GM12891 (cell line): ENCODE data around the gene FAM167B.

Source experiments
- DNase-seq: peaks from one replicate; pipeline ENCODE4 v3.0.0; 2011; ENCODE audit warnings: low spot score; ENCODE audit not compliant: insufficient read length
- FAIRE-seq: peaks from 2 replicates; lab custom pipeline; 2011; peaks lifted over from hg19 to GRCh38; lab: Jason Lieb, UNC
- PAX5 ChIP-seq: IDR thresholded peaks from 2 replicates; pipeline ENCODE4 v1.6.1; 2011; ENCODE audit warnings: low read length, moderate library complexity, mild to moderate bottlenecking; ENCODE audit not compliant: insufficient read depth, severe bottlenecking
- POLR2A ChIP-seq: IDR thresholded peaks from 2 replicates; pipeline ENCODE4 v1.6.1; 2011; ENCODE audit warnings: low read depth, low read length, control low read depth
- POLR2AphosphoS5 ChIP-seq: IDR thresholded peaks from 2 replicates; pipeline ENCODE4 v1.6.1; 2011; ENCODE audit warnings: low read depth, low read length, control low read depth
- POU2F2 ChIP-seq: IDR thresholded peaks from 2 replicates; pipeline ENCODE4 v1.6.1; 2011; ENCODE audit warnings: low read depth, mild to moderate bottlenecking, control low read depth, low read length, moderate library complexity
- SPI1 ChIP-seq: IDR thresholded peaks from 2 replicates; pipeline ENCODE4 v1.6.1; 2011; ENCODE audit warnings: low read depth, low read length, control low read depth
- TAF1 ChIP-seq: IDR thresholded peaks from 2 replicates; pipeline ENCODE4 v1.6.1; 2011; ENCODE audit warnings: low read depth, low read length, control low read depth

The FAM167B gene

DNA sequence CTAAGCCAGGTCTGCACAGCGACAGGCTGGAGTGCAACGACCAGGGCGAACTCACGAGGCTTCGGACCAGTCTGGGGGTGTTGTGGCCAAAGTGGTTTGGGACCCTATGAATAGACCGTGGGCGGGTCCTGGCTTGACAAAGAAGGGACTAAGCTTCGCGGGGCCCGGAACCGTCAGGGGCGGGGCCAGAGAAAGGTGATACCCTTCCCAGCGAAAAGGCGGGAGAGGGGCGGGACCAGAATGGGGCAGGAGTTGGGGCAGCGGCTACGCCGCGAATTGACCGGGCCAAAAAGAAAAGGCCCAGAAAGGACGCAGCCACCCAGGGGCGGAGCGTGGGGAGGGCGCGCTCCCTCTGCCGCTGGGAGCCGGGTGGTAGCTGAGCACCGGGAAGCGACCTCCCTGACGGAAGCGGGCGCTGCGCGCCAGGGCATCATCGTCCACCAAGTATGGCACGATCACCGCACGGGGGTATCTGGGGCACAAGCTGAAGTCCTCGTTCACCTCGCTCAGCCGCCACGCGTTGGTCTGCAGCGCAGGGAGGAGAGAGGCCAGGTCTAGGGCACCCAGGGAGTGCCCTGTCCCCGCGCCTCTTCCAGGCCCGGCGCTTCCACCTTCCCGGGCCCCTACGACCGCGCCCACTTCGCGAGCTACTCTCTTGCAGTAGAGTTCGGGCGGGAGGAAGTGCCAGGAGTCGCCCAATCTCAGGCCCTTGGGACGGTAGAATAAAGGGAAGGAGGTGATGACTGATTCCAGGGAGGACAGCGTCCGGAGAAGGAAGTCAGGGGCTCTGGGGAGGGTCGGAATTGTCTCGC lies 6.7 kb upstream of the FAM167B start:
- FAIRE-seq (peak; percentile 82), DNase-seq (no peak)
- TF ChIP-seq POU2F2 (no peak), POLR2AphosphoS5 (no peak), SPI1 (0 out of 2 replicates have a peak, but pooled peaks have one; percentile 33)

GRCh38 chr1:32241001-32241763 lies 5.8 kb upstream of the FAM167B start:
- TF ChIP-seq POU2F2 (no peak), PAX5 (peak; percentile 40), POLR2AphosphoS5 (no peak), TAF1 (no peak), SPI1 (no peak), POLR2A (no peak)
- FAIRE-seq = peak; percentile 58
- peak; percentile 57 for DNase-seq

- FAIRE-seq (no peak), DNase-seq (no peak)
- TF ChIP-seq SPI1 (peak; percentile 57), PAX5 (no peak)
Observed at GRCh38 chr1:32242341-32242851, 4.6 kb upstream of the FAM167B start.

- TF ChIP-seq POLR2A (no peak), PAX5 (no peak), POLR2AphosphoS5 (no peak), SPI1 (no peak), TAF1 (no peak), POU2F2 (no peak)
- FAIRE-seq (no peak), DNase-seq (no peak)
Observed at GRCh38 chr1:32247452-32247851, 430 bp downstream of the FAM167B start.

DNA sequence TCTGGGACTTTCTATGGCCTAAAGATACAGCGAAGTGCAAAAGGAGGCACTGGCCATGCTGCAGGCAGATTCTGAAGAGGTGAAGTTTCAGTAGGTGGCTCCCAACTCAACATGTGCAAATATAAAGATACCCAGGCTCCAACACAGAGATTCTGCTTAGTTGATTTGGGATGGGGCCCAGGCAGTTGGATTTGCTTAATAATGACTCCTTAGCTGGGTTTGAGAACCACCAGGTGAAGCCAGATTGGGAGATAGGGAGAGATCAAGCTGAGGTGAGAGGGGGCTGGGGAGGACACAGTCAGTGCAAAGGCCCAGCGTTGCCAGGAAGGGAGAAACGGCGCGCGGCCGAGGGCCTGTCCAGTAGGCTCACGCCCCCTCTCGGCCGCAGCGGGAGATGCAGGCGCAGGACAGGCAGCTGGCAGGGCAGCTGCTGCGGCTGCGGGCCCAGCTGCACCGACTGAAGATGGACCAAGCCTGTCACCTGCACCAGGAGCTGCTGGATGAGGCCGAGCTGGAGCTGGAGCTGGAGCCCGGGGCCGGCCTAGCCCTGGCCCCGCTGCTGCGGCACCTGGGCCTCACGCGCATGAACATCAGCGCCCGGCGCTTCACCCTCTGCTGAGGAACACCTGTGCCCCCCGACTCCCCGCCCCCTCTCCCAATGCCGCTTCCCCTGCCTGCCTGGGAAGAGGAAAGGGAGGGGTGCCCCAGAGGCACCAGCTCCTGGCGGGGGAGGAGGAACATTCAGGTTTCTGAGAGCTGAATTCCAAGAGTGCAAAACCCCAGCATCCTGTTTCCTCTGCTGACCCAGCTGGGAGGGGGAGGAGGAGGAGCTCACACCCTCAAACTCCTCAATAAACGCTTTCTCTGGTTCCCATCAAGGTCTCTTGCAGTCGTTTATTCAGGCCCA lies 1.2 kb downstream of the FAM167B start:
- TF ChIP-seq POLR2AphosphoS5 (no peak), PAX5 (no peak)
- peak; percentile 68 for DNase-seq
- peak; percentile 97 for FAIRE-seq

DNA sequence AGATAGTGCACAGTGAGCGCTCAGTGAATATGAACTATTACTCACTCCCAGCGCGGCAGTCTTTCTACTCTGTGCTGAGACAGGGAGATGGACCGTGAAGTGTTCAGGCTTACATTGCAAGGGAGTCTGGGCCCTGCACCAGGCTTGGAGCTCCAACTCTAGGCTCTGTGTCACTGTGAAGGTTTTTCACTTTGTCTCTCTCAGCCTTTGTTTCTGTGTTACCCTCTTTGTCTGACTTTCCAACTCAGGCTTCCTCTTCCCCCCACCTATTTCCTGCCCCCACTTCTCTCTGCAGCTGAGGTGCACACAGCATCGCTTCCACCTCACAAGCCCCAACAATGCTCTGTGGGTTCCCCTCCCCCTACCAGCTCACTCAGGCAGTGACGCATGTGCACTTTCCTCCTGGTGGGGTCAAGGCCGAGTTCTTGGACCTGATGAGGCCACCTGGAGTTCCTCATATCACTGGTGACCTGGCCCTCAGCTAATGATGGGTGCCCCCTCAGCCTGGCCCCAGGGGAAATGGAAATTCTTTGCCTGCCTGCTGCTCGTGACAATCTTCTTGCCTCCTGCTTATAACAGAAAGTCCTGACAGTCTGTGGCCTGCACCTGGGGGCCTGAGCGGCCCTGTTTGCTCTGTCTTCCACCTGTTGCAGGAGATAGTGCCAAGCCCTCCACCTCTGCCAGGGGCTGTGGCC lies 3.0 kb downstream of the FAM167B start:
- FAIRE-seq (peak; percentile 97), DNase-seq (peak; percentile 72)
- no peak for TF ChIP-seq PAX5
- TF ChIP-seq POLR2AphosphoS5 = 0 out of 2 replicates have a peak, but pooled peaks have one; percentile 20
- TF ChIP-seq SPI1 = peak; percentile 75
- TF ChIP-seq TAF1 = no peak
- peak; percentile 46; the same call in 1 of the 2 replicates for TF ChIP-seq POLR2A
- peak; percentile 85; the same call in 1 of the 2 replicates for TF ChIP-seq POU2F2

DNA sequence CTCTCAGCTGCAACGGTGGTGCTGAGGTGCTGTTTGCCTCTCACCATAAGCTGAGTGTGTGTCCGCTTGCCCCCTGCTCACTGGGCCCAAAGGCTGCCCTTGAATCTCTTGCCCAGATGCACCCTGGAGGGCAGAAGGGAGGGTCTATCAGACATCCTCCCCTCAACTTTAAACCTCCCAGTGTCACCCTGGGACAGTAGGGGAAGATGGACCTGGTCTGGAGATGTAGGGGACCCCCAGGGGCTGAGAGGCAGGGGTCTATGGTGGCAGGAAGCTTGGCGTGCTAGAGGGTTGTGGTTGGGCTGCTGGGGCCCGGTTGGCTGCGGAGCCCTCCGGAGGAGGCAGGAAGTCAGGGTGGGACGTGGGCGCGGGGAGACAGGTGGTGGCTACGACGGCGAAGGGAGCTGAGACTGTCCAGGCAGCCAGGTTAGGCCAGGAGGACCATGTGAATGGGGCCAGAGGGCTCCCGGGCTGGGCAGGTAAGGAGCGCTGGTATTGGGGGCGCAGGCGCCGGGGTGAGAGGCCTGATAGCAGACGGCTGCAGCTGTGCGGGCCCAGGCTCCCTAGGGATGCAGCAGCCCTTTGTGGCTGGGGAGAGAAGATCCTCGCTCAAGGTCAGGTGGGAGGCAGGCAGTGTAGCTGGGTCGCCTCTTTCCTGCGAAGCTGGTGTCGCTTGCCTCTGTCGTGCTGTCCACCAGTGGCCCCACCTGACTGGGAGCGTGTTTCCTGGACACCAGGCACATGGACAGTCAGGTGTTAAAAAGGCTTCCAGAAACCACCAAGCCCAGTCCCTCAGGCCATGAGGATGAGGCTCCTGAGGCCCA lies 4.1 kb downstream of the FAM167B start, which contains the start of gene LCK:
Gene LCK, plus strand, starts transcription at position 373 of the 824 bp plus-strand sequence. CDS start 23,065 bp downstream, outside the sequence.
- no peak for FAIRE-seq
- TF ChIP-seq SPI1 (peak; percentile 40; the same call in 1 of the 2 replicates), POLR2A (peak; percentile 96), POLR2AphosphoS5 (peak; percentile 95), TAF1 (peak; percentile 57; the same call in 1 of the 2 replicates), PAX5 (no peak), POU2F2 (peak; percentile 85)
- no peak for DNase-seq
